Left lung (tissue), 10 donors: ENCODE measurements around the gene MARCHF4. TPM values are rescaled to one million over a fixed set of nuclear protein-coding genes. Genes with fewer than 3 reads are reported as not detected.

Source experiments
- ATAC-seq: fragments of 200-7000 bp; cut with Tn5 transposase; one replicate; pipeline ENCODE4 v1.9.1; 2020; ENCODE audit warnings: moderate library complexity
- DNase-seq, 4 donors: peaks; one replicate each; pipeline ENCODE4 v3.0.0-alpha.2; 2013 to 2020
- H3K27ac ChIP-seq, 2 donors: fragments of 200-600 bp; sonication (generic) in 1 of 2; one replicate each; pipeline versions ENCODE4 v1.5.0 to v1.8.0; 2020 to 2021
- H3K27me3 ChIP-seq, 2 donors: fragments of 200-600 bp; sonication (generic) in 1 of 2; one replicate each; pipeline versions ENCODE4 v1.5.0 to v1.8.0; 2020 to 2021
- H3K36me3 ChIP-seq, 2 donors: fragments of 200-600 bp; sonication (generic) in 1 of 2; one replicate each; pipeline versions ENCODE4 v1.5.0 to v1.8.0; 2020 to 2021
- H3K4me1 ChIP-seq, 2 donors: fragments of 200-600 bp; one replicate each; pipeline ENCODE4 v1.8.0; 2021
- H3K4me3 ChIP-seq, 2 donors: fragments of 200-600 bp; sonication (generic) in 1 of 2; one replicate each; pipeline versions ENCODE4 v1.5.0 to v1.8.0; 2020 to 2021; ENCODE audit warnings: mild to moderate bottlenecking in 1 of 2
- H3K9me3 ChIP-seq, 2 donors: fragments of 200-600 bp; sonication (generic) in 1 of 2; one replicate each; pipeline versions ENCODE4 v1.5.0 to v1.8.0; 2020 to 2021
- intact Hi-C, 2 donors: fragments of 100-400 bp; cut with DNase I; formaldehyde crosslinking; loops; one replicate each; pipeline versions ENCODE4 v1.11.2 to v1.14.2; 2022
- polyA plus RNA-seq, 6 donors: library from polyadenylated mRNA; unstranded; fragments of 120-200 nt; gene quantifications; one replicate each; pipeline ENCODE4 v1.2.1, GENCODE V29; 2013; ENCODE audit not compliant: insufficient read length in 6 of 6
- total RNA-seq, 2 donors: library from RNA; stranded (reverse); fragmentation: NEBNext Ultra II Directional; extraction: Animal tissue kit (Norgen Biotek cat#: 25700); gene quantifications; one replicate each; pipeline ENCODE4 v1.2.1, GENCODE V29; 2021
- TF ChIP-seq, protein P1 (sequence below), 2 donors: fragments of 200-600 bp; sonication (generic) in 1 of 2; IDR thresholded peaks; one replicate each; pipeline versions ENCODE4 v1.5.0 to v1.8.0; 2021; ENCODE audit warnings: antibody characterized with exemption in 2 of 2
- donor health status: DM: no; HTN: yes; CAD: no.
- donor health status: DM: no; HTN: no; CAD: no.

The MARCHF4 gene
- total and polyA plus RNA-seq, 8 donors, result 0.15 to 0.61 (median 0.22) TPM; not detected in 1

DNA sequence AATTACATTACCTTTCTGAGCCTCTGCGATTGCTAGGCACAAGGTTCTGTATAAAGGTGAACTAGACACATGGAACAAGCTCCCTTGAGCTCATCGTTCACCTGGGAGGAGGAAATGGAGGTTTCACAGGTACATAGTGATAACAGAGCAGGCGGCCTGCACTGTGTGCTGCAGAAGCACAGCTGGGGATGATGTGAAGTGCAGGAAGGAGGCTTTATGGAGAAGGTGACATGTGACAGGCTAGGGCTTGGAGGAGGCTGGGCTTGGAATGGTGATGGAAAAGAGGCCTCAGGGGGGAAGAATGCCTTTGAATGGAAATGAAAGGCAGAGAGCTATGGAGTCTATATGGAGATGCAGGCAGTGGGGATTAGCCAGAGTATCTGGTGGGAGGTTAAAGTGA lies 22.9 kb downstream of the MARCHF4 start:
- DNase-seq (no peak), ATAC-seq (no peak)
- TF ChIP-seq, protein P1, sequence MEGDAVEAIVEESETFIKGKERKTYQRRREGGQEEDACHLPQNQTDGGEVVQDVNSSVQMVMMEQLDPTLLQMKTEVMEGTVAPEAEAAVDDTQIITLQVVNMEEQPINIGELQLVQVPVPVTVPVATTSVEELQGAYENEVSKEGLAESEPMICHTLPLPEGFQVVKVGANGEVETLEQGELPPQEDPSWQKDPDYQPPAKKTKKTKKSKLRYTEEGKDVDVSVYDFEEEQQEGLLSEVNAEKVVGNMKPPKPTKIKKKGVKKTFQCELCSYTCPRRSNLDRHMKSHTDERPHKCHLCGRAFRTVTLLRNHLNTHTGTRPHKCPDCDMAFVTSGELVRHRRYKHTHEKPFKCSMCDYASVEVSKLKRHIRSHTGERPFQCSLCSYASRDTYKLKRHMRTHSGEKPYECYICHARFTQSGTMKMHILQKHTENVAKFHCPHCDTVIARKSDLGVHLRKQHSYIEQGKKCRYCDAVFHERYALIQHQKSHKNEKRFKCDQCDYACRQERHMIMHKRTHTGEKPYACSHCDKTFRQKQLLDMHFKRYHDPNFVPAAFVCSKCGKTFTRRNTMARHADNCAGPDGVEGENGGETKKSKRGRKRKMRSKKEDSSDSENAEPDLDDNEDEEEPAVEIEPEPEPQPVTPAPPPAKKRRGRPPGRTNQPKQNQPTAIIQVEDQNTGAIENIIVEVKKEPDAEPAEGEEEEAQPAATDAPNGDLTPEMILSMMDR (IDR thresholded peaks at IDR 0.05), result no peak
- H3K36me3 ChIP-seq, result no peaks in the 10 kb centered on the region
- no peak overlapping the region for H3K27ac ChIP-seq
- no peaks in the 10 kb centered on the region for H3K9me3 ChIP-seq
- H3K4me1 ChIP-seq, result no peaks in the 10 kb centered on the region
- no peak overlapping the region for H3K4me3 ChIP-seq
- intact Hi-C loops, result no loop called here
- H3K27me3 ChIP-seq, result no peaks in the 10 kb centered on the region

DNA sequence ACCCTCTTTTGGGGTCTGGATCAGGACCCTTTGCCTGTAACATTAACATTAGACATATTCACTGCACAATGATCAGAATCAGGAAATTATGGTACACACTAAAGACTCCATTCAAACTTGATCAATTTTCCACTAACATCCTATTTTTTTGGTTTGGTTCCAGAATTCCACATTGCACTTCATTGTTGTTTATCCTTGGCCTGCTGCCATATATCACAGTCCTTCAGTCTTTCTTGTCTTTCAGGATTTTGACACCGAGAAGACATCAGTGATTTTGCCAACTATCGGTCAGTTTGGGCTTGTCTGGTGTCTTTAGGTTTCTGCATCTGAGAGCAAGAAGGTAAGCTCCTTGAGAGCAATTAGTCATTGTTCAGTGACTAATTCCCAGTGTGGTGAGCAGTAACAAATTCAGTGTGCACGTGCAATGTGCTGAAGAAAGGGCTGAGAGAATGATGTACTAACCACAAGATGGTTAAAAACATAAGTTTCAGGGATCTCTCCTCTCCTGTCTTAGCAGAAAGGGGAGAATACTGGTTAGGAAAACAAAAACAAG lies 23.5 kb downstream of the MARCHF4 start:
- Histone ChIP-seq H3K9me3 (no peaks in the 10 kb centered on the region), H3K4me3 (no peak overlapping the region), H3K27me3 (no peaks in the 10 kb centered on the region), H3K36me3 (no peaks in the 10 kb centered on the region), H3K4me1 (no peaks in the 10 kb centered on the region), H3K27ac (no peak overlapping the region)
- ATAC-seq (no peak), DNase-seq (no peak)
- TF ChIP-seq, protein P1 (IDR thresholded peaks at IDR 0.05), result no peak
- intact Hi-C loops, result no loop called here

DNA sequence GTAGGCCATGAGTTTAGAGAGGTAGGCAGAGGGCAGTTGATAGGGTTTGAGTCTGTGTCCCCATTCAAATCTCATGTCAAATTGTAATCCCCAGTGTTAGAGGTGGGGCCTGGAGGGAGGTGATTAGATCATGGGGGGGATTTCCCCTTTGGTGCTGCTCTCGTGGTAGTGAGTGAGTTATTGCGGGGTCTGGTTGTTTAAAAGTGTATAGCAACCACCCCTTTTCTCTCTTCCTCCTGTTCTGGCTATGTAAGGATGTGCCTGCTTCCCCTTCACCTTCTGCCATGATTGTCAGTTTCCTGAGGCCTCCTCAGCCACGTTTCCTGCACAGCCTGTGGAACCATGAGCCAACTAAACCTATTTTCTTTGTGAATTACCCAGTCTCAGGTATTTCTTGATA lies 25.5 kb downstream of the MARCHF4 start:
- ATAC-seq (no peak), DNase-seq (no peak)
- H3K27ac ChIP-seq, result no peak overlapping the region
- H3K36me3 ChIP-seq, result no peaks in the 10 kb centered on the region
- H3K9me3 ChIP-seq, result no peaks in the 10 kb centered on the region
- no peaks in the 10 kb centered on the region for H3K4me1 ChIP-seq
- intact Hi-C loops, result no loop called here
- no peak overlapping the region for H3K4me3 ChIP-seq
- H3K27me3 ChIP-seq, result no peaks in the 10 kb centered on the region
- TF ChIP-seq, protein P1 (IDR thresholded peaks at IDR 0.05), result no peak

DNA sequence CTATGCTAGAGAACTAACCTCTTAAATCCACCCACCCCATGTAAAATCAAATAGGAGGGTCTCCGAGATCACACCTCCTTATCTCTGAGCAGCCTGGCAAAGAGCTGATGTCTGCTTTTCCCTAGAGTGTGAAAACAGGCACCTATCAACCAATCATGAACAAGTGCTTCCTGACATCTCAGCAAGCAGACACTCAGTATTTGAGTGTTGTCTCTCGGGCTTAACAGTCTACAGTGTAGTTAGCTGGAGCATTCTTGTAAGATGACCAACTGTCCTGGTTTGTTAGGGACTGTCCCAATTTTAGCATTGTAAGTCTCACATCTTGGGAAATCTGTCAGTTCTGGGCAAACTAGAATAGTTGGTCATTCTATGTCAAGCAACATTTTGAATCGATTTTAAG lies 26.4 kb downstream of the MARCHF4 start:
- Histone ChIP-seq H3K4me1 (no peaks in the 10 kb centered on the region), H3K4me3 (no peak overlapping the region), H3K9me3 (no peaks in the 10 kb centered on the region), H3K27ac (no peak overlapping the region), H3K27me3 (no peaks in the 10 kb centered on the region), H3K36me3 (no peaks in the 10 kb centered on the region)
- intact Hi-C loops, result no loop called here
- ATAC-seq (no peak), DNase-seq (no peak)
- TF ChIP-seq, protein P1 (IDR thresholded peaks at IDR 0.05), result no peak

DNA sequence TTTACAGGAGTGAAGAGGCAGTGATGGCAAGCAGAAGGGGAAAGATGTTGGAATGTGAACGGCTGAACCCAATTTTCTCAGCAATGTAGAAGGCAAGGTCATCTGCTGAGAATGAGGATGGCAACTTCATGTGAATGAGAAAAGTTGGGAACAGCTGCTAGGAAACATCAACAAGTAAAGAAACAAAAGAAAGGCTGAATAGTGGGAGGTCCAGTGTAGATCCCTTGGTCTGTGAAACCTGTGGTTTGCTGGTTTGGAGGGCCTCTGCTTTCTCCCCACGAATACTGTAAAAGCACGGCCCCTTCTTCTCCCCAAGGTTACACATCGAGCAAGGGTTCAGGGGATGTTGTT lies 27.4 kb downstream of the MARCHF4 start:
- H3K27me3 ChIP-seq, result no peaks in the 10 kb centered on the region
- no peaks in the 10 kb centered on the region for H3K9me3 ChIP-seq
- DNase-seq (no peak), ATAC-seq (no peak)
- intact Hi-C loops, result no loop called here
- H3K27ac ChIP-seq, result no peak overlapping the region
- H3K4me1 ChIP-seq, result no peaks in the 10 kb centered on the region
- TF ChIP-seq, protein P1 (IDR thresholded peaks at IDR 0.05), result no peak
- H3K36me3 ChIP-seq, result no peaks in the 10 kb centered on the region
- no peak overlapping the region for H3K4me3 ChIP-seq
